NCI-H2171 treated with DMSO at 0.1 percent for 48 hours (cell line): ENCODE data around the gene ZNF668.

Source experiments
- DNase-seq: peaks from one replicate; lab custom pipeline; 2025; lab: John Stamatoyannopoulos, UW

The ZNF668 gene

DNA sequence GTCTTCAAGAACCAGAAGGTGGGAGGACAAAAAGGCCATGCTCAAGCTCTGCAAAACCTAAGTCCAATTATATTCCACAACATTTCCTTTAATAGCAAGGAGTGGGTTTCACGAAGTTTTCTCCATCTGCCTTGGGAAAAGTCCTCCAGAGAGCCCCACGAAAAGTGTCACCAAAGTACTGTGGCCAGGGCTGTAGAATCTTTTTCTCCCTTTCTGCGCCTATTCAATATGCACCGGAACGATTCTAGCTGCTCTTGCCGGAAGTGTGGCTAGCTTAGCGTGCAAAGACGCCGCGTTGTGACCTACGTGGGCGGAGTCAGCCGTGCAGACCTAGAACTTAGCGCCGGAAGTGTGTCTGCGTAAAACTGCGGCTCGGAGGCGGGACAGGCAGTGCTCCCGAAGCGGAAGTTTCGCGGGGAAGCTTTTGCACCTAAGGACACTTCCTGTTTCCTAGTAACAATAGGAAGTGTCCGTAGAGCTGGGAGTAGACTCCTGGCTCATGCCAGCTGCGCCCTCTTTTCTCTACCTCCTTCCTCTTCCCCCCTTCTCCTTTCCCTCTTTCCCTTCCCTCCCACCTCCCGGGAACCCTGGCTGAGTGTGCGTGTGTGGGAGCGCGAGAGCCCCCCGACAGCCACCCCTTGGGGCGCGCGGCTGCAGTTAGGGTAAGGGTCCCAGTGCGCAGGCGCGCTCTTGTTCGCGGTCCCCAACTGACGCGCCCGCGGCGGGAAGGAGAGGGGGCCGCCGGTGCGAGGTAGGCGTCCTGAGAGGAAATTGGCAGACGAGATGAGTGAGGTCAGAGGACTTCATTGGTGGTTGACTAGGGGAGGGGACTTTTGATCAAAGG, at the start of gene ZNF668, which contains the start of gene ZNF646:
ZNF668 (minus strand) TSS at position 271 of the 844 bp plus-strand sequence. CDS start 9,781 bp downstream, outside the sequence.
ZNF646 (plus strand) TSS at position 453 of the 844 bp plus-strand sequence. CDS start 1,903 bp downstream, outside the sequence.
- DNase-seq = peak; percentile 100

DNA sequence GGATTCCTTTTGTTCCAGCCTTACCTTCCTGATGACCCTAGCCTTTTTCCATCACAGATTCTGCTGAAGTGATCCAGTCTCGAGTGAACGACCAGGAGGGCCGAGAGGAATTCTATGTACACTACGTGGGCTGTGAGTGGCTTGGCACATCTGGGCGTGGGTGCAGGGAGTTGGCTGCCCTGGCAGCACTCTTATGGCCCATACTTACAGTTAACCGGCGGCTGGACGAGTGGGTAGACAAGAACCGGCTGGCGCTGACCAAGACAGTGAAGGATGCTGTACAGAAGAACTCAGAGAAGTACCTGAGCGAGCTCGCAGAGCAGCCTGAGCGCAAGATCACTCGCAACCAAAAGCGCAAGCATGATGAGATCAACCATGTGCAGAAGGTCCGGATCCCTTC, 46.1 kb upstream of the ZNF668 start:
- DNase-seq = no peak

DNA sequence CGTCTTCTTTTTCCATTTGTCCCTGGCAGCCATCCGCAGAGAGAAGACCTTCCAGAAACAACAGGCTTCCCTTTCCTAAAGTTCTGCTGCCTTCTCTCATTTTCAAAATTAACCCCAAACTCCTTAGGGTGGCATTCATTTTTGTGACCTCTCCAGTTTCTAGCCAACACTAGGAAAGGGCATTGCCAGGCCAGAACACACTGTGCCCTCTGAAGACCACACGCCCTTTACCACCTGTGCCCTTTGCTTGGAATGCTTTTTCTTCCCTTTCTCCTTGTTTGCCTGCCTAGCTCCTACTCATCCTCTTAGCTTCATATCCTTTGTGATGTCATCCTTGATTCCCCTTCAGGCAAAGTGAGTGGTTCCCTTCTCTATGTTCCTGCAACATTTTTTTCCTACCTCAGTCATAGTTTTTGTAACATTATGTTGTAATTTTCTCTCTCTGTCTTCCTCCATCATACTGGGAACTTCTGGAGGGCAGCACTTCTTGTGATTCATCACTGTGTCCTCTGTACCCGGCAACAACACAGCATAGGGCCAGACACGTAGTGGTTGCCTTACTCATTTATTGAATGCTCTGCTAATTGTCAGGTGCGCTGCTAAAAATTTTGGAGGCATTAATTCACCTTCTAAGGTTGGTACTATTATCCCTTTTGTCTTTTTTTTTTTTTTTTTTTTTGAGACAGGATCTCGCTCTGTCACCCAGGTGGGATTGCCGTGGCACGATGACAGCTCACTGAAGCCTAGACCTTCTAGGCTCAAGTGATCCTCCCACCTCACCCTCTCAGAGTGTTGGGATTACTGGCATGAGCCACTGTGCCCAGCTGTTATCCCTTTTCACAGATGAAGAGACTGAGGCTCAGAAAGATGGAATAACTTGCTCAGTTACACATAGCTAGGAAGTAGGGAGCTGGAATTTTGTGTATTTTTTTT, 44.4 kb upstream of the ZNF668 start:
- DNase-seq = no peak

DNA sequence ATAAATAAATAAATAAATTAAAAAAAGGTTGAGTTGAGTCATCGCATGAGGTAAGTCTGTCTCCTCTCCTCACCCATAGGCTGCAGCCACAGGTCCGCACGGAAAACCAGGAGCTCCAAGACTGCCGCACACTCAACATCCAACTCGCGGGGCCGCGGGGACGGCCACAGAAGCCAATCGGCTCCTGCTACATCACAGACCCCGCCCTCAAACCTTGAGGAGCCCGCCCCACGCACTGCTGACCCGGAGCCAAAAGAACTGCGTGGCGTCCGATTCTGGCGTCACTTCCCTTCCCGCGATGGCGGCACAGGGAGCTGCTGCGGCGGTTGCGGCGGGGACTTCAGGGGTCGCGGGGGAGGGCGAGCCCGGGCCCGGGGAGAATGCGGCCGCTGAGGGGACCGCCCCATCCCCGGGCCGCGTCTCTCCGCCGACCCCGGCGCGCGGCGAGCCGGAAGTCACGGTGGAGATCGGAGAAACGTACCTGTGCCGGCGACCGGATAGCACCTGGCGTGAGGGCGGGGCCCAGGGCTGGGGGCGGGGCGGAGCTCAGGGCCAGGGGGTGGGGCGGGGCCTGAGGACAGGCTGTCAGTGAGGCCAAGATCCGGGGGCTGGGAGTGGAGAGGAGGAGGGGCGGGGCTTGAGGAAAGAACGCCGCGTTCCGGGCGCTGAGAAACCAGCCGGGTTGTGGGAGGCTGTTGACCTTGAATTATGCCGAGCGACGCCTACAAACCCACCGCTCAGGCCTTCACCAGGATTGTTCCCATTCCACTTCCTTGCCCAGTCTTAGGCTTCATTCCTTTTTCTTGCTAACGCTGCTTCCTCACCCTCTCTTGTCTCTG, 43.6 kb upstream of the ZNF668 start, which contains the start of gene KAT8:
KAT8 (plus strand) TSS at position 281 of the 839 bp plus-strand sequence; CDS start at position 299, 18 bp downstream.
- DNase-seq = peak; percentile 98

DNA sequence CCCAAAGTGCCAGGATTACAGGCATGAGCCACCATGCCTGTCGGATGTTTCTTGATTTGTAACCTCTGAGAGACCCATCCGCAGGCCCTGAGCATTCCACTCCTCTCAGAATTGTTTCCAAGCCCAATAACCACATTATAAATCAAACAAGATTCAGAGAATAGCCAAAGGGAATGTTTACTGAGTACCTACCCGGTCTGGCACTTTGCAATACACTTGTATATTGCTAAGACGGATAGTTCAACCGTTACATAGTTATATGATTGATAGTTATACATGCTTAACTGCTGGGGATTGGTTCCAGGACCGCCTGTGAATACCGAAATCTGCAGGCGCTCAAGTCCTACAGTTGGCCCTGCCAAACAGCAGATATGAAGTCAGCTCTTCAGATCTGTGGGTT, 40.4 kb upstream of the ZNF668 start:
- DNase-seq = no peak

DNA sequence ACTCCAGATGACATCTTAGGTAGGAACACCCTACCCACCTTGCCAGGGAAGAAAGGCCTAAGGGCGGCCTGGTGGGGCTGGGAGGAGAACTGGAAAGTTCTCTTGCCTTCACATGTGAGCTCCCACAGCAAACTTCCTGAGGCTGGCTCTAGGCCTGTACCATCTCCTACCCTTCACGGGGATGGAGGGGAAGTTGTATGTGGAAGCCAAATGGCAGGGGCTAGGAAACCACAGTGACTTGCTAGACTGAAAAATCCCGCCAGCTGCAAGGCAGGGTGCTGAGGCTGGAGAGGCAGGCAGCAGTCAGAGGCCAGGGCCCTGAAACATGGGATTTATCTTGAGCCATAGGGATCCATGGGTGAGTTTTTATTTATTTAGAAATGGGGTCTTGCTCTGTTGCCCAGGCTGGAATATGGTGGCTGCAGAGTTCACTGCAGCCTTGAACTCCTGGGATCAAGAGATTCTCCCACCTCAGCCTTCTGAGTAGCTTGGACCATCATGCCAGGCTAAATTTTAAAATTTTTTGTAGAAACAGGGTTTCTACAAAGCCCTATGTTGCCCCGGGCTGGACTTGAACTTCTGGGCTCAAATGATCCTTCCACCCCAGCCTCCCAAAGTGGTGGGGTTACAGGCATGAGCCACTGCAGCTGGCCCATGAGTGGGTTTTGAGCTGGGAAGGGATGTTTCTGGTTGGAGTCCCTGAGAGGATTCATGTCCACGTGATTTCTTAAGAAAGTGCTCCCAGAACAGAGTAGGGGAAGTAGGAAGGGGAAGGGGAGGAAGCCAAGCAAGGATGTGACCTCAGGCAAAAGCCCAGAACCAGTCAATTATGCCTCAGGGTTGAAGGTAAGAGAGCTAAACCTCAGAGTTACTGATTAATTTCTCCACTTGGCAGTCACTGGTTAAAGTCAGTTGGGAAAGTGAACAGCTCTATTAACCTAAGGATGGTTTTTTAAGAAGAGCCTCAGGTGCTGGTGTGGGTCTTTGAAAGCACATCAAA, 39.4 kb upstream of the ZNF668 start:
- no peak for DNase-seq

DNA sequence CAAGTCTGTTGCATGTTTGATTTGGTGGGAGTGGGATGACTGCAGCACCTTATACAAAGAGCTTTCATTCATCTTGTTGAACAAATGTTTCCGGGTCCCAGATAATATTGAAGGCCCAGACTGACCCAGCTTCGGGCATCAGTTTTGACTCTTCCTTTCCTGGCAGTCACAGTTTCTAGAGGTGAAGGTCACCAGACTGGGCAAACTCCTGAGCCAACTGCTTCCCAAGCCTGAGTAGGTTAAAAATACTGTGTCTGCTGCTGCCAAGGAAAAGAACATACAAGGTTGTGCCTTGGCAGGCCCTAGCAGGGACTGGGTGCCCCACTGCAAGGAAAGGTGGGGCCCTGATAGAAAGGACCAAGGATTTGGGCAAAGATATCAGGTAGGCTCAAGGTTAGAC, 38.7 kb upstream of the ZNF668 start:
- no peak for DNase-seq

DNA sequence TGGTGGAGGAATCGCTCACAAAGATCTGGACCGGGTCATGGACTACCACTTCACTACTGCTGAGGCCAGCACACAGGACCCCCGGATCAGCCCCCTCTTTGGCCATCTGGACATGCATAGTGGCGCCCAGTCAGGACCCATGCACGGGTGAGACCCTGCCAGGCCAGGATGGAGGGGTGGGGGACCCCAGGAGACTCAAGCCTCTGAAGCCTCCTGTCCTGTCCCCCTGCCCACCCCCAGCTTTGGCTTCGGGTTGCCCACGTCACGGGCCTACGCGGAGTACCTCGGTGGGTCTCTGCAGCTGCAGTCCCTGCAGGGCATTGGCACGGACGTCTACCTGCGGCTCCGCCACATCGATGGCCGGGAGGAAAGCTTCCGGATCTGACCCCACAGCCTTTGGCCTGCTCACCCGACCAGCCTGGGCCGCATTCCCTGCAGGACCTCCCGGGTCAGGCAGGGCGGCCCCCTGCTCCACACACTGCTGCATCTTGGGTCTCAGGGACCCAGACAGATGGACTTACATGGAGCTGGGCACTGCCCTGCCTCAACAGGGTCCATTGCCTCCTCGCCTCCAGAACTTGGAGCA, 37.9 kb upstream of the ZNF668 start:
- no peak for DNase-seq

DNA sequence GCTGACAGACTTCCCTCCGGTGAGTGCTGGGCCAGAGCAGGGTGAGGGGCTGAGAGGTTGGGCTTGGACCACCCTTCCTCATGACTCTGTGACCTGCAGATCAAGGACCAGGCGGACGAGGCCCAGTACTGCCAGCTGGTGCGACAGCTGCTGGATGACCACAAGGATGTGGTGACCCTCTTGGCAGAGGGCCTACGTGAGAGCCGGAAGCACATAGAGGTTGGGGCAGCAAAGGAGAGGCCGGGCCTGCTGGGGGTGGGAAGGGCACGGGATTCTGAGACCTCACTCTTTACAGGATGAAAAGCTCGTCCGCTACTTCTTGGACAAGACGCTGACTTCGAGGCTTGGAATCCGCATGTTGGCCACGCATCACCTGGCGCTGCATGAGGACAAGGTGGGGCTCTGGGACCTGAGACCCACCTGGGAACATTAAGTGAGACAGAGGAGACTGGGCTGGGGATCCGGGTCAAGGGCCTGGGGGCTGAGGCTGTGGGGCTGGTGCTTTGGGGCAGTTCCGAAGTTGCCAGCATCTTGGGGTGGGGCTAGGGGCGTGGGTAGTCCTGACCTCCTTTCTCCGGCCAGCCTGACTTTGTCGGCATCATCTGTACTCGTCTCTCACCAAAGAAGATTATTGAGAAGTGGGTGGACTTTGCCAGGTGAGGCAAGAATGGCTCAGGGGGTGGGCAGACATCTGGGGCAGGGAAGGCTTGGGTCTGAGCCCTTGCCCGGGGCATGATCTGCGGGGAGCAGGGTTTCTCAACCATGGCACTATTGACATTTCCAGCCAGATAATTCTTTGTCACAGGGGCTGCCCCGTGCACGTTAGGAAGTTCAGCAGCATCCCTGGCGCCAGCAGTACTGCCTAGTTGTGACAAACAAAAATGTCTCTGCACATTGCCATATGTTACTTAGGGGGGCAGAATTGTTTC, 36.3 kb upstream of the ZNF668 start:
- DNase-seq = no peak

DNA sequence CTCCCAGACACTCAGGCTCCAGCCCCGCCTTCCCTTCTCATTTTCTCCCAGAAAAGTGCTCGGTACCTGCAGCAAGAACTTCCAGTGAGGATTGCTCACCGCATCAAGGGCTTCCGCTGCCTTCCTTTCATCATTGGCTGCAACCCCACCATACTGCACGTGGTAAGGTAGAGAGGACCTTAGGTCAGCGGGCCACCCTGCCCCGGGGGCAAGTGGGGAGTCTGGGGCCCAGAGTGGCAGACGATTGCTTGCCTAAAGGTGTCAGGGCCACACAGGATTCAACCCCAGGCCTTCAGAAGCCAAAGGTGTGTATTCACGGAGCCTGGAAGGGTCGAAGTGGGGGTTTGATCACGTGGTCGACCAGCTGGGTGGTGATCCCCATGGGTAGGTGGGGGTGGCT, 35.6 kb upstream of the ZNF668 start:
- DNase-seq = no peak

DNA sequence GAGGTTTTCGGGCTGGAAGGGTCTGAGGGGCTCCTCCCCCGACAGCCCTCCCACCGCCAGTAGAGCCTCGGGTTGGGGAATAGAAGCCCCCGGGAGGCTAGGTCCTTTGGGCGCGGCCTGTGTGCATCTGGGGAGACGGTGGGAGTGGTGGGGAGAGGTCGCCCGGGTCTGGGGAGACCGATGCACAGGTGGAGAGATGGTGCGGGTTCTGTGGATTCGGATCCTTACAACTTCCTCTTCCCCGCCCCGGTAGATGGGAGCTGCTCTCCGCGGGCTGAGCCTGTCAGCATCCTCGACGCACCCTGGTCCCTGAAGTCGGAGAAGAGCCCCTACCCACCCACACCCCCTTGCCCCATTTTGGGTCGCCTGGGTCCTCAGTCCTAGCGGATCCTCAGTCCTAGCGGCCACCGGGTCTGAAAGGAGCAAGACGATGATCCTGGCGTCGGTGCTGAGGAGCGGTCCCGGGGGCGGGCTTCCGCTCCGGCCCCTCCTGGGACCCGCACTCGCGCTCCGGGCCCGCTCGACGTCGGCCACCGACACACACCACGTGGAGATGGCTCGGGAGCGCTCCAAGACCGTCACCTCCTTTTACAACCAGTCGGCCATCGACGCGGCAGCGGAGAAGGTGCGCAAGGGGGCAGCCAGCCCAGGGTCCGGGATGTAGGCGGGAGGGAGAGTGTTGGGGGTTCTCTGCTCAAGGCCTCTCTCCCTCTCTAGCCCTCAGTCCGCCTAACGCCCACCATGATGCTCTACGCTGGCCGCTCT, 34.9 kb upstream of the ZNF668 start:
- DNase-seq = no peak

DNA sequence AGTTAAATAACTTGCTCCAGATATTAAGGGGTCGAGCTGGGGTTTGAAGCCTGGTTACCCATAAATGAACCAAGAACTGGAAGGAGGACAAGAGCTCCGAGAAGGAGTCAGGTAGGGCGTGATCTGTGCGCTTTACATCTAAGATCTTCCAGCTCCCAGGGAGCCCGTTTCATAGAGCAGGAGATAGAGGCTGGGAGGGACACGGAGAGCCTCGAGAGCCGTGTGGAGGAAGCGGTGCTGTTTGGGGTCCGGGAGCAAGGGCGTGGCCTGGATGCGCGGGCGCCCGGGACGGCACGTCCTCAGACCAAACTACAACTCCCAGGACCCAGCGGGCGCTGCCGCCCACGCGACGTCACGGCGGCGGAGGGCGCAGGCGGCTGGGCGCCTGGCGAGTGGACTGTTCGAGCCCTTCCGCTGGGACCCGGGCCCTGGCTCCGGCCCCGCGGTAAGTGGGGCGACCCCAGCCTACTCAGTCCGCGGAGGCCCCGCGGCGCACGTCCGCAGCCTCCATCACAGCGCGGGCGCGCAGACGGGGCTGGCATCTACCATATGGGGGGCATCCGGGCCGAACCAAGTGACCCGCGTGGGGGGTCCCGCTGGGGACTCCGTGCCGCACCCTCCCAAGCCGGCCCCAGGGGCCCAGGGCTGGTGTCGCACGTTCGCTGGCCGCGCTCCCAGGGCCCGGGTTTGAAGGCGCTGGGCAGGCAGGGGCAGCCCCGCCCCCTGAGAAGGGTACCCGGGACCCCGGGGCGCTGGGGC, 34.2 kb upstream of the ZNF668 start, which contains the start of gene BCKDK:
BCKDK (plus strand) TSS at position 352 of the 759 bp plus-strand sequence. CDS start 838 bp downstream, outside the sequence.
- DNase-seq = peak; percentile 71

DNA sequence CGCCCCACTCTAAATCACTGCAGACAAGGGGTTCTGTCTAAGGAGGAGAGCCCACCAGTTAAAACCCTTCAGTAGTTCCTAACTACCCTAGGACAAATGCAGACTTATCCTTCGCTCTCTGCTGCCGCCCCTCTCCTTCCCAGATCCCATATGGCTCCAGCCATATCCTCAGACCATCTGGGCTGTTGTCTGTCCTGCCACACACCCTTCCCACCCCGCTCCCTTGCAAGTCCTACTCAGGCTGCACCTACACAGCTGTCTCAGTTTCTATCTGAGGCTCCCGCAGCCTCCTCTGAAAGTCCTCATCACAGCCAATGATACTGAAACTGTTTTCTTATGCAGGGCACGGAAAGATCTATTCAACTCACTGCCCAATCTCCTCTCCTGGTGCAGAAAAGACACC, 33.4 kb upstream of the ZNF668 start:
- peak; percentile 21 for DNase-seq

DNA sequence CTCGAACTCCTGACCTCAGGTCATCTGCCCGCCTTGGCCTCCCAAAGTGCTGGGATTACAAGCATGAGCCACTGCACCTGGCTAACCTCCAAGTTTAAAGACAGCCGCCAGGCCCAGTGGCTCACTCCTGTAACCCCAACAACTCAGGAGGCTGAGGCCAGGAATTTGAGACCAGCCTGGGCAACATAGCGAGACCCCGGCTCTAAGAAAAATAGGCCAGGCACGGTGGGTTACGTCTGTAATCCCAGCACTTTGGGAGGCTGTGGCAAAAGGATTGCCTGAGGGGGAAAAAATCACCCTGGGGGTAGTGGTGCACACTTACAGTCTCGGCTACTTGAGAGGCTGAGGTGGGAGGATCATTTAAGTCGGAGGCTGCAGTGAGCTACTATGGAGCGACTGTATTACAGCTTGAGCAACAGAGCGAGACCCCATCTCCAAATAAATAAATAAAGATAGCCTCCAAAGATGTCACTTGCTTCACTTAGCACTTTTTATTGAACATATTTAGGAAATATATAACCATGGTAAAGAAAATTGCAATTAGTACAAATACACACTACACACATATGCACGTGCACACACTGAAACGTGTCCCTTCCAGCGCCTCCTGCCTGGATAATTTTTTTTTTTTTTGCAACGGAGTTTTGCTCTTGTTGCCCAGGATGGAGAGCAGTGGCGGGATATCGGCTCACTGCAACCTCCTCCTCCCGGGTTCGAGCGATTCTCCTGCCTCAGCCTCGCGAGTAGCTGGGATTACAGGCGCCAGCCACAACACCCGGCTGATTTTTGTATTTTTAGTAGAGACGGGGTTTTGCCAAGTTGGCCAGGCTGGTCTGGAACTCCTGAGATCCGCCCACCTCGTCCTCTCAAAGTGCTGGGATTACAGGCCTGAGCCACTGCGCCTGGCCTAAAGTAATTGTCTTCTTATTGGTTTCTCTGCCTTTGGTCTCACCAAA, 32.7 kb upstream of the ZNF668 start:
- no peak for DNase-seq

DNA sequence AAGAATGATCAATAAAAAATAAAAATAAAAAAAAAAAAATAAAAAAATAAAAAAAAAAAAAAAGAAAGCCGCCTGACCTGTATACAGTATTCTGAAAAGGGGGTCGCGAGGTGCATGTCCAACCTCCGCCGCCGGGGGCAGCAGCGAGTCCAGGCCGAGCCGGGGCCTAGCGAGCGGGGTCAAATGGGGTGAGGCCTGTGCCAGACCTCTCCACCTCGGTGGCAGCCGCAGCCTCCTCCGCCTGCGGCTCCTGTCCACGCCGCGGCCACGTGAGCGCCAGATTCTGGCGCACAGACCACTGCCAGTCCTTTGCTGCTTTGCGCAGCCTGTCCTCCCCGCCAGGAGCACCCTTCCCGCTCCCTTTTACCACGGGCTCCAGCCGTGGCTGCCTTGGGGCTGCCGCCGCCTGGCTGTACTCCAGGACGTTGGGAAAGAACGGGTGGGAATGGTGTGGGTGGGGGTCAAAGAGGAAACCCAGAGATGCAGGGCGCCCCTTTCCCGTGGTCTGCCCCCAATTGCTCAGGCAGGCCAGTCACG, 31.7 kb upstream of the ZNF668 start:
- peak; percentile 32 for DNase-seq
